Activated B cell treated with CpG ODN at 0.5 μM for 24 hours (primary cell): Measurements from ENCODE around the gene CMPK1. TPM values are rescaled to one million over a fixed set of nuclear protein-coding genes. Genes with fewer than 3 reads are reported as not detected.

Experiments used
- ATAC-seq: fragments of 200-7000 bp; cut with Tn5 transposase; one replicate; pipeline ENCODE4 v1.10.0; 2021; ENCODE audit warnings: low read depth, mild to moderate bottlenecking, moderate library complexity
- CTCF ChIA-PET: fragments of 350-600 bp; sonication (Branson Sonifier 250); formaldehyde crosslinking; loops from one replicate; lab custom pipeline; 2021; ENCODE audit warnings: antibody characterized with exemption; lab: Charles Lee
- POLR2A ChIA-PET: fragments of 350-600 bp; sonication (Branson Sonifier 250); formaldehyde crosslinking; loops from one replicate; lab custom pipeline; 2021; ENCODE audit warnings: antibody characterized with exemption; lab: Charles Lee
- DNase-seq: peaks from one replicate; pipeline ENCODE4 v3.0.0; 2022
- H3K27ac Mint-ChIP-seq: one replicate; pipeline ENCODE4 v1.8.0; 2020; ENCODE audit warnings: mixed read lengths
- H3K27me3 Mint-ChIP-seq: one replicate; pipeline ENCODE4 v1.8.0; 2021; ENCODE audit warnings: mixed read lengths
- H3K36me3 Mint-ChIP-seq: one replicate; pipeline ENCODE4 v1.8.0; 2021; ENCODE audit warnings: low read depth, mixed read lengths
- H3K4me1 Mint-ChIP-seq: one replicate; pipeline ENCODE4 v1.8.0; 2021; ENCODE audit warnings: mixed read lengths
- H3K4me3 Mint-ChIP-seq: one replicate; pipeline ENCODE4 v1.8.0; 2020; ENCODE audit warnings: mild to moderate bottlenecking, mixed read lengths
- H3K9me3 Mint-ChIP-seq: one replicate; pipeline ENCODE4 v1.8.0; 2020; ENCODE audit warnings: mixed read lengths
- CTCF ChIP-seq: fragments of 200-600 bp; IDR thresholded peaks from one replicate; pipeline ENCODE4 v1.8.0; 2022; ENCODE audit warnings: antibody characterized with exemption, mild to moderate bottlenecking
- intact Hi-C: fragments of 100-400 bp; cut with micrococcal nuclease; formaldehyde crosslinking; loops from one replicate; pipeline ENCODE4 v1.15.1; 2024
- total RNA-seq: library from RNA; stranded (reverse); gene quantifications from 2 replicates; pipeline ENCODE4 v1.2.3, GENCODE V29; 2022

CMPK1 gene
- total RNA-seq, 1 donor from 2014 or later, result 97.1 TPM

- intact Hi-C loops, result no loop called here
- DNase-seq (no peak), ATAC-seq (no peak)
- Mint-ChIP-seq H3K9me3 (no peaks in the 10 kb centered on the region), H3K4me3 (no peak overlapping the region), H3K27me3 (no peaks in the 10 kb centered on the region), H3K27ac (no peak overlapping the region), H3K4me1 (peaks cover 4% of the 10 kb centered on the region), H3K36me3 (peaks cover 32% of the 10 kb centered on the region)
- CTCF ChIA-PET, result no interaction called here
- TF ChIP-seq CTCF, result no peak
- POLR2A ChIA-PET, result no interaction called here
These were observed 14.7 kb downstream of the CMPK1 start for GRCh38 chr1:47348246-47348645.

DNA sequence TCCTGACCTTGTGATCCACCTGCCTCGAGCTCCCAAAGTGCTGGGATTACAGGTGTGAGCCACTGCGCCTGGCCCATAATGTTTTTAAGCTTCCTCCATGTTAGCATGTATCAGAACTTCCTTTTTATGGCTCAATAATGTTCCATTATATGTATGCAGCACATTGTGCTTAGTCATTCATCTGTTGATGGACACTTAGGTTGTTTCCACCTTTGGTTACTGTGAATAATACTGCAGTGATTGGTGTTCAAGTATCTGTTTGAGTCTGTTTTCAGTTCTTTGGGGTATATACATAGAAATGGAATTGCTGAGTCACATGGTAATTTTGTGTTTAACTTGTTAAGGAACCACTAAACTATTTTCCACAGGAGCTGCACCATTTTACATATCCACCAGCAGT, 17.7 kb downstream of the CMPK1 start:
- H3K27ac Mint-ChIP-seq, result no peak overlapping the region
- intact Hi-C loops, result no loop called here
- DNase-seq, result no peak
- no peak for TF ChIP-seq CTCF
- H3K4me1 Mint-ChIP-seq, result peaks cover 9% of the 10 kb centered on the region
- no peak for ATAC-seq
- H3K27me3 Mint-ChIP-seq, result no peaks in the 10 kb centered on the region
- H3K36me3 Mint-ChIP-seq, result peaks cover 23% of the 10 kb centered on the region
- H3K9me3 Mint-ChIP-seq, result no peaks in the 10 kb centered on the region
- no peak overlapping the region for H3K4me3 Mint-ChIP-seq
- CTCF ChIA-PET, result no interaction called here
- POLR2A ChIA-PET, result no interaction called here

GRCh38 chr1:47361380-47361779, 27.8 kb downstream of the CMPK1 start:
- no peaks in the 10 kb centered on the region for H3K36me3 Mint-ChIP-seq
- ATAC-seq (no peak), DNase-seq (no peak)
- no peak for TF ChIP-seq CTCF
- intact Hi-C loops, result no loop called here
- peaks cover under 1% of the 10 kb centered on the region for H3K4me1 Mint-ChIP-seq
- ChIA-PET POLR2A (no interaction called here), CTCF (no interaction called here)
- no peak overlapping the region for H3K4me3 Mint-ChIP-seq
- no peaks in the 10 kb centered on the region for H3K9me3 Mint-ChIP-seq
- no peak overlapping the region for H3K27ac Mint-ChIP-seq
- no peaks in the 10 kb centered on the region for H3K27me3 Mint-ChIP-seq

GRCh38 chr1:47362828-47363227, 29.2 kb downstream of the CMPK1 start:
- Mint-ChIP-seq H3K4me3 (no peak overlapping the region), H3K36me3 (no peaks in the 10 kb centered on the region), H3K27me3 (no peaks in the 10 kb centered on the region), H3K4me1 (no peaks in the 10 kb centered on the region), H3K9me3 (no peaks in the 10 kb centered on the region), H3K27ac (no peak overlapping the region)
- ATAC-seq (no peak), DNase-seq (no peak)
- TF ChIP-seq CTCF, result no peak
- intact Hi-C loops, result no loop called here
- CTCF ChIA-PET, result no interaction called here
- POLR2A ChIA-PET, result no interaction called here

- CTCF ChIA-PET, result no interaction called here
- no peak for TF ChIP-seq CTCF
- H3K36me3 Mint-ChIP-seq, result peaks cover 36% of the 10 kb centered on the region
- no peak overlapping the region for H3K27ac Mint-ChIP-seq
- ATAC-seq (no peak), DNase-seq (no peak)
- no peaks in the 10 kb centered on the region for H3K9me3 Mint-ChIP-seq
- intact Hi-C loops, result no loop called here
- POLR2A ChIA-PET, result no interaction called here
- no peaks in the 10 kb centered on the region for H3K4me1 Mint-ChIP-seq
- no peaks in the 10 kb centered on the region for H3K27me3 Mint-ChIP-seq
- no peak overlapping the region for H3K4me3 Mint-ChIP-seq
These were observed 34.1 kb downstream of the CMPK1 start for GRCh38 chr1:47367651-47368050.
